Liver (tissue), 3 donors: ENCODE data around the gene COMMD2.

ENCODE experiments used
- EGR1 ChIP-seq, 2 donors: IDR thresholded peaks; 2 replicates each; pipeline ENCODE4 v1.6.1; 2016 to 2018; ENCODE audit warnings: antibody characterized with exemption in 2 of 2, low read depth in 2 of 2
- FOXA1 ChIP-seq: IDR thresholded peaks from 2 replicates; pipeline ENCODE4 v1.6.1; 2016; ENCODE audit warnings: antibody characterized with exemption
- GABPA ChIP-seq, 2 donors: IDR thresholded peaks in 1 of 2; conservative IDR thresholded peaks in 1 of 2; 2 replicates each; pipeline ENCODE4 v1.6.1; 2016; ENCODE audit warnings: antibody characterized with exemption in 2 of 2, mild to moderate bottlenecking in 1 of 2, moderate library complexity in 1 of 2
- SP1 ChIP-seq: IDR thresholded peaks from 2 replicates; pipeline ENCODE4 v1.6.1; 2018; ENCODE audit warnings: antibody characterized with exemption, mild to moderate bottlenecking
- TF ChIP-seq, protein P1 (sequence below): IDR thresholded peaks from 2 replicates; pipeline ENCODE4 v1.6.1; 2016; ENCODE audit warnings: antibody characterized with exemption
- TF ChIP-seq, protein P2 (sequence below): fragments of 150-350 bp; IDR thresholded peaks from 2 replicates; pipeline ENCODE4 v1.5.1; 2017; ENCODE audit warnings: improper control_type of control experiment, low read depth, low read length; ENCODE audit not compliant: missing input control
- TF ChIP-seq, protein P3 (sequence below): IDR thresholded peaks from 2 replicates; pipeline ENCODE4 v1.6.1; 2016; ENCODE audit warnings: antibody characterized with exemption
- TF ChIP-seq, protein P4 (sequence below): IDR thresholded peaks from 2 replicates; pipeline ENCODE4 v1.6.1; 2016; ENCODE audit warnings: antibody characterized with exemption, mild to moderate bottlenecking
- donor health status: healthy.
- donor health status: healthy.

DNA sequence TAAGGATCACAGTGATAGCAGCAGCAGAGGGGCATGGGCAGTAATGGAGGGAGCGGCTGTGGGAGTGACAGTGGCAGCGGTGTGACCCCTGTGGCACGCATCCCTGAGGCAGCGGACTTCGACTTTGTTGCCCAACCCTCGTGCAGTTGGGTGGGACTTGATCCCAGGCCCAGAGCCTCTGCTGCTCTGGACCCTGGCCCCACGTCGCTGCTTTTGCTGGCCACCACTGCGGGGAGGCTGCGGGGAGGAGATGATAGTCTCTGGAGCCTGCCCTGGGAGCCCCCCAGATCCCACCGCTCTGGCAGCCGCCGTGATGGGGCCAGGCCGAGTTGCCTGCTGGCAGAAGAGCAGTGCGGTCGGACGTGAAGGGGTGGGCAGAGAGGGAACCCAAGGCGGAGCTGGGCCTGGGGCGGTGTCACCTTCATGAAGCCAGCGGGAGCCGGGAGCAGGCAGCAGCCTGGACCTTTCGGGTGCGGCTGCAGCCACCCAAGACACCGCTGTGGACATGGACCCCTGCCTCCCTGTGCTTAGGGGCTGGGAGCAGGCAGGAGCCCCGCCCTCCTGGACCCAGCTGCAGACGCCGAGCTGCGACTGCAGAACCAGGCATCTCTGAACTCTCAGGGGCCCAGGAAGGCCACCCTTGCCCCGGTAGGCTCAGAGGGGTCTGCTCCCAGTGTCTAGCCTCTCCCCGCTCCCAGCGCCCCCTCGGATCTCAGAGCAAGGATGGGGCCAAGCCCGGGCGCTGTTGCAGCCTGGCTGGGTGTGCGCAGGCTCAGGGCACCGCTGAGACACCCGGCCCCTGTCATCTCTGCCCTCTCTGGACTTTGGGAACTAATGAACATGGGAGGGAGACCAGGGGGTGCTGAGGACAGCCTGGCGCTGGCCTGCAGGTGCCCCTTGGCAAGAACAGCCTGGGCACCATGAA lies 38.3 kb downstream of the COMMD2 start:
- TF ChIP-seq, protein P1, sequence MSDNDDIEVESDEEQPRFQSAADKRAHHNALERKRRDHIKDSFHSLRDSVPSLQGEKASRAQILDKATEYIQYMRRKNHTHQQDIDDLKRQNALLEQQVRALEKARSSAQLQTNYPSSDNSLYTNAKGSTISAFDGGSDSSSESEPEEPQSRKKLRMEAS = no peak
- TF ChIP-seq GABPA (IDR thresholded peaks at IDR 0.05 in 1 of 2, conservative IDR thresholded peaks at IDR 0.05 in 1 of 2) = no peak
- TF ChIP-seq, protein P2, sequence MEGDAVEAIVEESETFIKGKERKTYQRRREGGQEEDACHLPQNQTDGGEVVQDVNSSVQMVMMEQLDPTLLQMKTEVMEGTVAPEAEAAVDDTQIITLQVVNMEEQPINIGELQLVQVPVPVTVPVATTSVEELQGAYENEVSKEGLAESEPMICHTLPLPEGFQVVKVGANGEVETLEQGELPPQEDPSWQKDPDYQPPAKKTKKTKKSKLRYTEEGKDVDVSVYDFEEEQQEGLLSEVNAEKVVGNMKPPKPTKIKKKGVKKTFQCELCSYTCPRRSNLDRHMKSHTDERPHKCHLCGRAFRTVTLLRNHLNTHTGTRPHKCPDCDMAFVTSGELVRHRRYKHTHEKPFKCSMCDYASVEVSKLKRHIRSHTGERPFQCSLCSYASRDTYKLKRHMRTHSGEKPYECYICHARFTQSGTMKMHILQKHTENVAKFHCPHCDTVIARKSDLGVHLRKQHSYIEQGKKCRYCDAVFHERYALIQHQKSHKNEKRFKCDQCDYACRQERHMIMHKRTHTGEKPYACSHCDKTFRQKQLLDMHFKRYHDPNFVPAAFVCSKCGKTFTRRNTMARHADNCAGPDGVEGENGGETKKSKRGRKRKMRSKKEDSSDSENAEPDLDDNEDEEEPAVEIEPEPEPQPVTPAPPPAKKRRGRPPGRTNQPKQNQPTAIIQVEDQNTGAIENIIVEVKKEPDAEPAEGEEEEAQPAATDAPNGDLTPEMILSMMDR = no peak
- TF ChIP-seq, protein P3, sequence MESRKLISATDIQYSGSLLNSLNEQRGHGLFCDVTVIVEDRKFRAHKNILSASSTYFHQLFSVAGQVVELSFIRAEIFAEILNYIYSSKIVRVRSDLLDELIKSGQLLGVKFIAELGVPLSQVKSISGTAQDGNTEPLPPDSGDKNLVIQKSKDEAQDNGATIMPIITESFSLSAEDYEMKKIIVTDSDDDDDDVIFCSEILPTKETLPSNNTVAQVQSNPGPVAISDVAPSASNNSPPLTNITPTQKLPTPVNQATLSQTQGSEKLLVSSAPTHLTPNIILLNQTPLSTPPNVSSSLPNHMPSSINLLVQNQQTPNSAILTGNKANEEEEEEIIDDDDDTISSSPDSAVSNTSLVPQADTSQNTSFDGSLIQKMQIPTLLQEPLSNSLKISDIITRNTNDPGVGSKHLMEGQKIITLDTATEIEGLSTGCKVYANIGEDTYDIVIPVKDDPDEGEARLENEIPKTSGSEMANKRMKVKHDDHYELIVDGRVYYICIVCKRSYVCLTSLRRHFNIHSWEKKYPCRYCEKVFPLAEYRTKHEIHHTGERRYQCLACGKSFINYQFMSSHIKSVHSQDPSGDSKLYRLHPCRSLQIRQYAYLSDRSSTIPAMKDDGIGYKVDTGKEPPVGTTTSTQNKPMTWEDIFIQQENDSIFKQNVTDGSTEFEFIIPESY = no peak
- TF ChIP-seq, protein P4, sequence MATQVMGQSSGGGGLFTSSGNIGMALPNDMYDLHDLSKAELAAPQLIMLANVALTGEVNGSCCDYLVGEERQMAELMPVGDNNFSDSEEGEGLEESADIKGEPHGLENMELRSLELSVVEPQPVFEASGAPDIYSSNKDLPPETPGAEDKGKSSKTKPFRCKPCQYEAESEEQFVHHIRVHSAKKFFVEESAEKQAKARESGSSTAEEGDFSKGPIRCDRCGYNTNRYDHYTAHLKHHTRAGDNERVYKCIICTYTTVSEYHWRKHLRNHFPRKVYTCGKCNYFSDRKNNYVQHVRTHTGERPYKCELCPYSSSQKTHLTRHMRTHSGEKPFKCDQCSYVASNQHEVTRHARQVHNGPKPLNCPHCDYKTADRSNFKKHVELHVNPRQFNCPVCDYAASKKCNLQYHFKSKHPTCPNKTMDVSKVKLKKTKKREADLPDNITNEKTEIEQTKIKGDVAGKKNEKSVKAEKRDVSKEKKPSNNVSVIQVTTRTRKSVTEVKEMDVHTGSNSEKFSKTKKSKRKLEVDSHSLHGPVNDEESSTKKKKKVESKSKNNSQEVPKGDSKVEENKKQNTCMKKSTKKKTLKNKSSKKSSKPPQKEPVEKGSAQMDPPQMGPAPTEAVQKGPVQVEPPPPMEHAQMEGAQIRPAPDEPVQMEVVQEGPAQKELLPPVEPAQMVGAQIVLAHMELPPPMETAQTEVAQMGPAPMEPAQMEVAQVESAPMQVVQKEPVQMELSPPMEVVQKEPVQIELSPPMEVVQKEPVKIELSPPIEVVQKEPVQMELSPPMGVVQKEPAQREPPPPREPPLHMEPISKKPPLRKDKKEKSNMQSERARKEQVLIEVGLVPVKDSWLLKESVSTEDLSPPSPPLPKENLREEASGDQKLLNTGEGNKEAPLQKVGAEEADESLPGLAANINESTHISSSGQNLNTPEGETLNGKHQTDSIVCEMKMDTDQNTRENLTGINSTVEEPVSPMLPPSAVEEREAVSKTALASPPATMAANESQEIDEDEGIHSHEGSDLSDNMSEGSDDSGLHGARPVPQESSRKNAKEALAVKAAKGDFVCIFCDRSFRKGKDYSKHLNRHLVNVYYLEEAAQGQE = no peak
- TF ChIP-seq EGR1 (IDR thresholded peaks at IDR 0.05; ENCODE audit: low read depth in 2 of 2) = no peak
- TF ChIP-seq FOXA1 = no peak
- TF ChIP-seq SP1 = no peak
